Osteoblast (primary cell): ENCODE measurements around the gene TSEN54. TPM values are rescaled to one million over a fixed set of nuclear protein-coding genes. Genes with fewer than 3 reads are reported as not detected.
"Not testable (repeated sequence)": the region's sequence is repeated elsewhere in the genome, so short reads cannot be mapped to it uniquely, and the experiment has no call there.

Experiments
- DNase-seq: peaks from one replicate; pipeline ENCODE4 v3.0.0; 2011; ENCODE audit warnings: low spot score, mixed read lengths; ENCODE audit not compliant: insufficient read length; ENCODE audit errors: missing footprints
- H2AFZ ChIP-seq: 2 replicates; pipeline ENCODE4 v1.6.0; 2011; ENCODE audit warnings: mild to moderate bottlenecking, low read length
- H3K27ac ChIP-seq: 2 replicates; pipeline ENCODE4 v1.5.1; 2011; ENCODE audit warnings: mild to moderate bottlenecking, low read depth, low read length, moderate library complexity
- H3K27me3 ChIP-seq: 2 replicates; pipeline ENCODE4 v1.6.0; 2012; ENCODE audit warnings: mild to moderate bottlenecking, control low read depth, inconsistent platforms, low read length, moderate library complexity; ENCODE audit not compliant: insufficient read depth
- H3K36me3 ChIP-seq: 2 replicates; pipeline ENCODE4 v1.5.1; 2011; ENCODE audit warnings: mild to moderate bottlenecking, low read length, control low read depth, moderate library complexity; ENCODE audit not compliant: insufficient read depth
- H3K4me1 ChIP-seq: 2 replicates; pipeline ENCODE4 v1.5.1; 2011; ENCODE audit warnings: mild to moderate bottlenecking, low read length, control low read depth, moderate library complexity; ENCODE audit not compliant: insufficient read depth
- H3K4me2 ChIP-seq: 2 replicates; pipeline ENCODE4 v1.6.0; 2011; ENCODE audit warnings: mild to moderate bottlenecking, low read length; ENCODE audit not compliant: insufficient read depth
- H3K4me3 ChIP-seq: fragments of 200-600 bp; sonication (generic); 3 replicates; pipeline ENCODE4 v1.5.1; 2012; ENCODE audit warnings: mild to moderate bottlenecking, low read length, inconsistent platforms; ENCODE audit not compliant: insufficient read depth
- H3K79me2 ChIP-seq: 2 replicates; pipeline ENCODE4 v1.6.0; 2012; ENCODE audit warnings: mild to moderate bottlenecking, low read length, control low read depth, inconsistent platforms; ENCODE audit not compliant: insufficient read depth
- H3K9me3 ChIP-seq: 2 replicates; pipeline ENCODE4 v1.5.1; 2011; ENCODE audit warnings: low read depth, low read length, control low read depth
- H4K20me1 ChIP-seq: 2 replicates; pipeline ENCODE4 v1.6.0; 2012; ENCODE audit warnings: mild to moderate bottlenecking, low read length, control low read depth; ENCODE audit not compliant: insufficient read depth
- total RNA-seq: library from RNA; depleted of rRNA; stranded (reverse); fragments of >200 nt; gene quantifications from 2 replicates; pipeline ENCODE4 v1.2.3, GENCODE V29; 2012
- TF ChIP-seq, protein P1 (sequence below): IDR thresholded peaks from 2 replicates; pipeline ENCODE4 v1.5.1; 2011; ENCODE audit warnings: mild to moderate bottlenecking, low read depth, low read length, moderate library complexity; ENCODE audit errors: extremely low read depth

The TSEN54 gene
- total RNA-seq, 1 donor = 10.9 TPM

DNA sequence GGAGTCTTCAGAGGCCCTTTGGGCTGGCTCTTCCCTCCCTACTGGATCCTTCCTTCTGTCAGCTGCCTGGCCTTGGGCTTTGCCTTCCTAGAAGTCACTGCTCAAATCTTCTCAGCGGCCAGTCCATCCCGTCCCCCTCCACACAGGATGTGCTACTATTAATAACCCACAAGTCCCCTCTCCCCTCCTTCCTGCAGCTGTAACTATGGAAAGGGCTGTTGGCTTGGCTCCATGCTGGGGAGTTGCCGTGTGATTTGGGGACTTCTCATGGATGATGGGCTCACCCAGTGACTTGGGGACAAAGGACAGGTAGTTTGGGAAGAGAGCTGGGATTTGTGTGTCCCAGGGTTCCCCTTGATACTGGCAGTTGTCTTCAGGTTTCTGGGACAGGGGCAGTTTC, 40.5 kb upstream of the TSEN54 start:
- Histone ChIP-seq H3K9me3 (no peaks in the 10 kb centered on the region), H3K4me2 (no peak overlapping the region), H2AFZ (no peak overlapping the region), H3K36me3 (peaks cover 10% of the 10 kb centered on the region), H3K27me3 (no peaks in the 10 kb centered on the region), H3K27ac (no peak overlapping the region), H4K20me1 (peaks cover 22% of the 10 kb centered on the region), H3K79me2 (peaks cover 5% of the 10 kb centered on the region), H3K4me3 (no peak overlapping the region), H3K4me1 (peaks cover 4% of the 10 kb centered on the region)
- TF ChIP-seq, protein P1, sequence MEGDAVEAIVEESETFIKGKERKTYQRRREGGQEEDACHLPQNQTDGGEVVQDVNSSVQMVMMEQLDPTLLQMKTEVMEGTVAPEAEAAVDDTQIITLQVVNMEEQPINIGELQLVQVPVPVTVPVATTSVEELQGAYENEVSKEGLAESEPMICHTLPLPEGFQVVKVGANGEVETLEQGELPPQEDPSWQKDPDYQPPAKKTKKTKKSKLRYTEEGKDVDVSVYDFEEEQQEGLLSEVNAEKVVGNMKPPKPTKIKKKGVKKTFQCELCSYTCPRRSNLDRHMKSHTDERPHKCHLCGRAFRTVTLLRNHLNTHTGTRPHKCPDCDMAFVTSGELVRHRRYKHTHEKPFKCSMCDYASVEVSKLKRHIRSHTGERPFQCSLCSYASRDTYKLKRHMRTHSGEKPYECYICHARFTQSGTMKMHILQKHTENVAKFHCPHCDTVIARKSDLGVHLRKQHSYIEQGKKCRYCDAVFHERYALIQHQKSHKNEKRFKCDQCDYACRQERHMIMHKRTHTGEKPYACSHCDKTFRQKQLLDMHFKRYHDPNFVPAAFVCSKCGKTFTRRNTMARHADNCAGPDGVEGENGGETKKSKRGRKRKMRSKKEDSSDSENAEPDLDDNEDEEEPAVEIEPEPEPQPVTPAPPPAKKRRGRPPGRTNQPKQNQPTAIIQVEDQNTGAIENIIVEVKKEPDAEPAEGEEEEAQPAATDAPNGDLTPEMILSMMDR = no peak
- DNase-seq = peak; percentile 53

- peaks cover 4% of the 10 kb centered on the region for H3K4me1 ChIP-seq
- H3K4me2 ChIP-seq = no peak overlapping the region
- no peak overlapping the region for H3K4me3 ChIP-seq
- peaks cover 22% of the 10 kb centered on the region for H4K20me1 ChIP-seq
- H3K36me3 ChIP-seq = peaks cover 10% of the 10 kb centered on the region
- peaks cover 5% of the 10 kb centered on the region for H3K79me2 ChIP-seq
- H3K9me3 ChIP-seq = no peaks in the 10 kb centered on the region
- TF ChIP-seq, protein P1 = no peak
- no peak overlapping the region for H3K27ac ChIP-seq
- no peaks in the 10 kb centered on the region for H3K27me3 ChIP-seq
- DNase-seq = peak; percentile 79
- no peak overlapping the region for H2AFZ ChIP-seq
Measured at GRCh38 chr17:75476271-75476671, 40.1 kb upstream of the TSEN54 start.

- TF ChIP-seq, protein P1 = no peak
- no peaks in the 10 kb centered on the region for H3K27me3 ChIP-seq
- H3K4me1 ChIP-seq = peaks cover 4% of the 10 kb centered on the region
- H4K20me1 ChIP-seq = peaks cover 20% of the 10 kb centered on the region
- H3K36me3 ChIP-seq = peaks cover 9% of the 10 kb centered on the region
- H2AFZ ChIP-seq = no peak overlapping the region
- DNase-seq = peak; percentile 51
- no peak overlapping the region for H3K27ac ChIP-seq
- no peak overlapping the region for H3K4me3 ChIP-seq
- H3K9me3 ChIP-seq = no peaks in the 10 kb centered on the region
- no peak overlapping the region for H3K4me2 ChIP-seq
- H3K79me2 ChIP-seq = peaks cover 5% of the 10 kb centered on the region
Measured at GRCh38 chr17:75476752-75477489, 39.4 kb upstream of the TSEN54 start.

DNA sequence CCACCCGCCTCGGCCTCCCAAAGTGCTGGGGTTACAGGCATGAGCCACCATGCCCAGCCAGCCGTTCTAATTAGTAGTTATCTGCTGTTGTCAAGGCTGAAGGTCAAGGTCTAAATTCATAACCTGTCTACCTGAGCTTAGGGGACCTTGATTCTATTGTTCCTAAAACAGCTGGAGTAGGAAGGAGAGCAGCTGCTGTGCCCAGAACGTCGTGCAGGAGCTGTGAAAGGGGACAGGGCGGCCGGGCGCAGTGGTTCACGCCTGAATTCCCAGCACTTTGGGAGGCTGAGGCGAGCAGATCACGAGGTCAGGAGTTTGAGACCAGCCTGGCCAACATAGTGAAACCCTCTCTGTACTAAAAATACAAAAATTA, 38.9 kb upstream of the TSEN54 start:
- not testable (repeated sequence) for H3K4me2 ChIP-seq, H3K9me3 ChIP-seq, H2AFZ ChIP-seq, H3K27ac ChIP-seq, H3K36me3 ChIP-seq, H3K79me2 ChIP-seq, H3K4me1 ChIP-seq, H3K4me3 ChIP-seq, H3K27me3 ChIP-seq
- peak; percentile 36 for DNase-seq
- H4K20me1 ChIP-seq = peaks cover 20% of the 10 kb centered on the region
